GM12874 (cell line): ENCODE data around the gene SMAD4.

Experiments used
- TF ChIP-seq, protein P1 (sequence below): IDR thresholded peaks from 2 replicates; pipeline ENCODE4 v1.5.1; 2011; ENCODE audit warnings: low read depth, mild to moderate bottlenecking, control low read depth, low read length, moderate library complexity; ENCODE audit not compliant: insufficient read depth

The SMAD4 gene

DNA sequence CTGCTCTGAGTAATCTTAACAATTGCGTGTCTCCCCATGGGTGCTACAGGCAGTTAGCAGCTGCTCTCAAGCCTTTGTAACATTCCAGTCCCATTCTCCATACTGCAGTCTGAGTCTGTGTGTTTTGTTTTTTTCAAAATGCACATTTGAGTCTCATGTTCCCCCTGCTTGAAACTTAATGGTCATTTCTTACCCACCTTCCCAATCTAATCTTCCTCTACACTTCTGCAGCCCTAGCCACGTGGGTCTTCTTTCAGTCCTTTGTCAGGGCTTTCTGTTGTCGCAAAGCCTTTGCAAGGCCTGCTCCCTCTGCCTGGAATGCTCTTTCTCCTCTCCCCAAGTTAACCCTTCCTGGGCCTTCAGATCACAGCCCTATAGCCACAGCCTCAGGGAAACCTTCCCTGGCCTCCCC lies 37.7 kb upstream of the SMAD4 start:
- TF ChIP-seq, protein P1, sequence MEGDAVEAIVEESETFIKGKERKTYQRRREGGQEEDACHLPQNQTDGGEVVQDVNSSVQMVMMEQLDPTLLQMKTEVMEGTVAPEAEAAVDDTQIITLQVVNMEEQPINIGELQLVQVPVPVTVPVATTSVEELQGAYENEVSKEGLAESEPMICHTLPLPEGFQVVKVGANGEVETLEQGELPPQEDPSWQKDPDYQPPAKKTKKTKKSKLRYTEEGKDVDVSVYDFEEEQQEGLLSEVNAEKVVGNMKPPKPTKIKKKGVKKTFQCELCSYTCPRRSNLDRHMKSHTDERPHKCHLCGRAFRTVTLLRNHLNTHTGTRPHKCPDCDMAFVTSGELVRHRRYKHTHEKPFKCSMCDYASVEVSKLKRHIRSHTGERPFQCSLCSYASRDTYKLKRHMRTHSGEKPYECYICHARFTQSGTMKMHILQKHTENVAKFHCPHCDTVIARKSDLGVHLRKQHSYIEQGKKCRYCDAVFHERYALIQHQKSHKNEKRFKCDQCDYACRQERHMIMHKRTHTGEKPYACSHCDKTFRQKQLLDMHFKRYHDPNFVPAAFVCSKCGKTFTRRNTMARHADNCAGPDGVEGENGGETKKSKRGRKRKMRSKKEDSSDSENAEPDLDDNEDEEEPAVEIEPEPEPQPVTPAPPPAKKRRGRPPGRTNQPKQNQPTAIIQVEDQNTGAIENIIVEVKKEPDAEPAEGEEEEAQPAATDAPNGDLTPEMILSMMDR = no peak

DNA sequence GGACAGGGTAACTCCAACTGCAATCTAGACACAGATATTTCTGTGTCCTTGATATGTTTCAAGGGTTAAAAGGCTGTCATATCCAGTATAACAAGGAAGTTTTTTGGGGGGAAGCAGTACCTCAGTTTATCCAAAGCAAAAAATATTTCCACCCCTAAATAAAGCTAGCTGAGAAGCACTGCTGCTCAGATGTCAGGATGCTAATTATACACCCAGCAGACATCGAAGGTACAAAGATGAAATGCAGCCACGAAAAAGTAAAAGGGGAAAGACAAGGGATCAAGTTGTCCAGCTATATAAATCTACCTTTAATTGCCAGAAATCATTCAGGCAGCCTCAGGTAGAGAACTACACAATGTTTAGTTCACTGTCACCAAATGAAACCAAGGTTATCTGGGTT lies 36.0 kb upstream of the SMAD4 start:
- TF ChIP-seq, protein P1 = no peak

DNA sequence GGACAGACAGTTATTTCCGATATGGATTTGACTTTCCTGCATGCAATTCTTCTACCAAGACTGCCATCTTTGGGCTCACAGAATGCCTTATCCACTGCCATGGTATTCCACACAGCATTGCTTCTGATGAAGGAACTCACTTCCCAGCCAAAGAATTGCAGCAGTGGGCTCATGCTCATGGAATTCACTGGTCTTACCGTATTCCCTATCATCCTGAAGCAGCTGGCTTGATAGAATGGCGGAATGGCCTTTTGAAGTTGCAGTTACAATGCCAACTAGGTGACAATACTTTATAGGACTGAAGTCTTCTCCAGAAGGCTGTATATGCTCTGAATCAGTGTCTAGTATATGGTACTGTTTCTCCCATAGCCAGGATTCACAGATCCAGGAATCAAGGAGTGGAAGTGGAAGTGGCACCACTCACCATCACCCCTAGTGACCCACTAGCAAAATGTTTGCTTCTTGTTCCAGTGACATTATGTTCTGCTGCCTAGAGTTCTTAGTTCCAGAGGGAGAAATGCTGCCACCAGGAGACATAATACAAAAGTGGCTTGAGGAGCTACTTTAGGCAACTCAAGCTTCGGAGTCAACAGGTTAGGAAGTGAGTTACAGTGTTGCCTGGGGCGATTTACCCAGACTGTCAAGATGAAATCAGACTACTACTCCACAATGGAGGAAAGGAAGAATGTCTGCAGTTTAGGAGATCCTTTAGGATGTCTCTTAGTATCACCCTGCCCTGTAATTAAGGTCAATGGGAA lies 23.8 kb upstream of the SMAD4 start:
- TF ChIP-seq, protein P1 = no peak

DNA sequence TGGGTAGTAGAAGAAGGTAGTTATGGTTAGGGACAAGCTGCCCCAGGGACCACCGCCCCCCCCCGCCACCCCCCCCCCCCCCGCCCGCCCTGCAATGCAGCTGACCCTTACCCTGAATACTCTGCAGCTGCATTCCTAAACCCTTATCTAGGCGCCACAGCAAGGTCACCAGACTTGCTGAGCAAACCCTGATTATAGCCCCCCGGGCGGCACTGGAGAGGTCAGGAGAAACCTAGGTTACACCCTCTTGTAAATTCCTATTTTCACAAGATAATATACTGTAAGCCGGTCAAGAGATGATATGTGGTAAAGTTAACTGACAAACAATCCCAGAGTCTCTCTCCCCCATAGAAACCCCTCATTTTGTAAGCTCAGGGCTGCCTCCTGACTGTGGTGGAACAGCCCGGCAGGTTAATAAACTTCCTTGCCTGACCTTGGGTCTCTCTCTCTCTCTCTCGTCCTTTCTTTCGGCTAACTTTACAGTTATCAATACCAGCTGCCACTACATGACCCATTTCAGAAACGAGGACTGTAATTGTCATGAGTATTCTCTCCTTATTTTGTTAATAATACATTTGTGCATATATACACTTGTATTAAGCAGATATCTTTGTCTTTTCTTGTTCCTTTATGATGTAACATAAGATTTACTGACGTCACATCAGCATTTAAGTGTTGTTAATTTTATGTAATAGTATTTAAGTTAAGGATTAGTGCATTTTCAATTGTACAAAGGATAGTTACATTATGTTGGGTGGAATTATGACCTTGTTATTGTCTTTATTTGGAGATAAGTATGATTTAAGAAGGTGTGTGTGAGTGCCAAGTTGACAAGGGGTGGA lies 22.8 kb upstream of the SMAD4 start:
- TF ChIP-seq, protein P1 = no peak

DNA sequence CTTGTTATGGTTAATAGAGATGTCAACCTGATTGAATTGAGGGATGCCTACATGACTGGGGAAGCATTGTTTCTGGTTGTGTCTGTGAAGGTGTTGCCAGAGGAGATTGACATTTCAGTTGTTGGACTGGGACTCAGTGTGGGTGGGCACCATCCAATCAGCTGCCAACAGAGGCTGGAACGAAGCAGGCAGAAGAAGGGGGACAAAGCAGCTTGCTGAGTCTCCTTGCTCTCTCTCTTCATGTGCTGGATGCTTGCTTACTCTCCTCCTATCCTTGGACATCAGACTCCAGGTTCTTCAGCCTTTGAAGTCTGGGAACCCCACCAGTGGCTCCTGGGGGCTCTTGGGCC lies 22.2 kb upstream of the SMAD4 start:
- TF ChIP-seq, protein P1 = no peak

DNA sequence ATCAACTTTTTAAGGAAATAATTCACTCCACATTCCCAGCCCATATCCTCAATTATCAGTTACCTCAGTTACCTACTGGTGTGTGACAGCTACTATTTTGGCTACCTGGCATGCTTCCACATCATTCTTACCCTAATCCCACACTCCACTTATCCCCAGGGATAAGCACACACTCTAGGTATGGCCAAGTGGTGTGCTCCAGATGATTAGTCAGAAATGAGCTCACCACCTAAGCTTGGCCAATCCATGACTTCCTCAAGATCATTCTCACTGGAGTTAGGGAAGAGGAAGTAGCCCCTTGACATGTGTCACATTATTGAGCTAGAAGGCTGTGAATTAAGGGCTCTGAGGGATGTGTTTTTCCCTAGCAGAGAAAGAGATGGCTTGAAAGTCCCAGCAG lies 20.9 kb upstream of the SMAD4 start:
- TF ChIP-seq, protein P1 = no peak

DNA sequence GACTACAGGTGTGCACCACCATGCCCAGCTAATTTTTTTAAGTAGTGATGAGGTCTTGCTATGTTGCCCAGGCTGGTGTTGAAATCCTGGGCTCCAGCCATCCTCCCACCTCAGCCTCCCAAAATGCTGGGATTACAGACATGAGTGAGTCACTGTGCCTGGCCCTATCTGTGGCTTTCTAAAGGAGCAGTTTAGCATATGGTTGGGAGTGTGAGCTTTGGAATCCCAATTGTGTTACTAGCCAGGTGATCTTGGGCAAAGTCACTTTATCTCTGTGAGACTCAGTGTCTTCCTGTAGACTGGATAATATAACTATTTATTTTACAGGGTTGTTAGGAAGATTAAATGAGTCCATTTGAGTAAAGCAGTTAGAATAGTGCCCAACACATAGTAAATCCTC lies 19.8 kb upstream of the SMAD4 start:
- TF ChIP-seq, protein P1 = no peak
